HepG2 (cell line): ENCODE data around the gene BCAS1.

Experiments
- FOXK2 ChIP-seq: fragments of 450-650 bp; IDR thresholded peaks from 2 replicates; pipeline ENCODE4 v1.6.1; 2016
- GABPA ChIP-seq, 2 experiments: IDR thresholded peaks; 2 replicates each; pipeline ENCODE4 v1.6.1; 2011 to 2016; ENCODE audit warnings: low read depth in 2 of 2, low read length in 1 of 2, missing biosample characterization in 1 of 2, missing genetic modification characterization in 1 of 2
- MLX ChIP-seq: IDR thresholded peaks from 2 replicates; pipeline ENCODE4 v1.6.1; 2016
- NFRKB ChIP-seq: fragments of 450-650 bp; IDR thresholded peaks from 2 replicates; pipeline ENCODE4 v1.6.1; 2017
- ZKSCAN8 ChIP-seq: IDR thresholded peaks from 2 replicates; pipeline ENCODE4 v1.6.1; 2016; ENCODE audit warnings: borderline replicate concordance, missing genetic modification reagents, missing compliant biosample characterization
- ZNF510 ChIP-seq: sonication (generic); formaldehyde crosslinking; IDR thresholded peaks from 2 replicates; pipeline ENCODE4 v1.4.0; 2020; ENCODE audit warnings: low read depth, mild to moderate bottlenecking, missing genetic modification reagents
- TF ChIP-seq, protein P1 (sequence below): sonication (generic); formaldehyde crosslinking; IDR thresholded peaks from 2 replicates; pipeline ENCODE4 v1.5.0; 2020; ENCODE audit warnings: missing genetic modification reagents
- TF ChIP-seq, protein P2 (sequence below): sonication (generic); formaldehyde crosslinking; IDR thresholded peaks from 2 replicates; pipeline ENCODE4 v1.5.0; 2020; ENCODE audit warnings: mild to moderate bottlenecking, missing genetic modification reagents, moderate library complexity

DNA sequence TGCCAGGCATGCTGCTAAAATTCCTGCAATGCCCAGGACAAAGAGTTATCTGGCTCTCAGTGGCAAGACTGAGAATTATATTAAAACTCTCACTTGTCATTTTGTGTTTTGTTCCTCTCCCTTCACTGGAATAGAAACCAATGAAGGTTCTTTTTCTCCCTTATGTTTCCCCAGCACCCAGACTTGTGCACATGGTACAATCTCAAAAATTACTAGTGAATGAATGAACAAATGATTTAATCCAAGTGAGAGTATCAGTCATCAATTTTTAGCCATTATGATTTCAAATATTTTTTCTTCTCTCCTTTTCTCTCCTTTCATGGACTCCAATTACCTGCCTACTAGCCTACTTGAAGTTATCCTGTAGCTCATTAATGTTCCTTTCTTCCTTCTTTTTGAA is 70.1 kb downstream of the BCAS1 start:
- TF ChIP-seq GABPA (IDR thresholded peaks at IDR 0.05; ENCODE audit: low read depth, low read length) (no peak), GABPA (CRISPR knock-in tag; IDR thresholded peaks at IDR 0.05; ENCODE audit: low read depth) (no peak), ZNF510 (no peak), NFRKB (no peak), MLX (CRISPR knock-in tag) (no peak), FOXK2 (no peak), ZKSCAN8 (CRISPR knock-in tag) (no peak)
- TF ChIP-seq, protein P1, sequence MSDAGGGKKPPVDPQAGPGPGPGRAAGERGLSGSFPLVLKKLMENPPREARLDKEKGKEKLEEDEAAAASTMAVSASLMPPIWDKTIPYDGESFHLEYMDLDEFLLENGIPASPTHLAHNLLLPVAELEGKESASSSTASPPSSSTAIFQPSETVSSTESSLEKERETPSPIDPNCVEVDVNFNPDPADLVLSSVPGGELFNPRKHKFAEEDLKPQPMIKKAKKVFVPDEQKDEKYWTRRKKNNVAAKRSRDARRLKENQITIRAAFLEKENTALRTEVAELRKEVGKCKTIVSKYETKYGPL (CRISPR knock-in tag) = no peak
- TF ChIP-seq, protein P2, sequence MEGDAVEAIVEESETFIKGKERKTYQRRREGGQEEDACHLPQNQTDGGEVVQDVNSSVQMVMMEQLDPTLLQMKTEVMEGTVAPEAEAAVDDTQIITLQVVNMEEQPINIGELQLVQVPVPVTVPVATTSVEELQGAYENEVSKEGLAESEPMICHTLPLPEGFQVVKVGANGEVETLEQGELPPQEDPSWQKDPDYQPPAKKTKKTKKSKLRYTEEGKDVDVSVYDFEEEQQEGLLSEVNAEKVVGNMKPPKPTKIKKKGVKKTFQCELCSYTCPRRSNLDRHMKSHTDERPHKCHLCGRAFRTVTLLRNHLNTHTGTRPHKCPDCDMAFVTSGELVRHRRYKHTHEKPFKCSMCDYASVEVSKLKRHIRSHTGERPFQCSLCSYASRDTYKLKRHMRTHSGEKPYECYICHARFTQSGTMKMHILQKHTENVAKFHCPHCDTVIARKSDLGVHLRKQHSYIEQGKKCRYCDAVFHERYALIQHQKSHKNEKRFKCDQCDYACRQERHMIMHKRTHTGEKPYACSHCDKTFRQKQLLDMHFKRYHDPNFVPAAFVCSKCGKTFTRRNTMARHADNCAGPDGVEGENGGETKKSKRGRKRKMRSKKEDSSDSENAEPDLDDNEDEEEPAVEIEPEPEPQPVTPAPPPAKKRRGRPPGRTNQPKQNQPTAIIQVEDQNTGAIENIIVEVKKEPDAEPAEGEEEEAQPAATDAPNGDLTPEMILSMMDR (CRISPR knock-in tag) = no peak
